ENCODE data around the gene SOX12. TPM values are rescaled to one million over a fixed set of nuclear protein-coding genes. Genes with fewer than 3 reads are reported as not detected.

Gene SOX12
- total RNA-seq, 1 donor from 2014 or later = 3.7 TPM

DNA sequence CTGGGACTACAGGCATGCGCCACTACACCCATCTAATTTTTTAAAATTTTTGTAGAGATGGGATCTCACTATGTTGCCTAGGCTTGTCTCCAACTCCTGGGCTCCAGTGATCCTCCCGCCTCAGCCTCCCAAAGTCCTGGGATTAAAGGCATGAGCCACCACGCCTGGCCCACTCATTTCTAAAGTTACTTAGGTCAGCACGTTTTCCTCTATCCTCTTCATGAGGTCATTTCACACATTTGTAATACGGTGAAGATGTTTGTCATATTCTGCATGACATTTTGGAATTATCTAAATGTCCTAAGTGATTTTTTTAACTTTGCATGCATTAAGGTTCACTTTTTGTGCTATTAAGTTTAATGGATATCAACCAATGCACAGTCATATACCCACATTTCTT is 11.9 kb upstream of the SOX12 start:
- H3K9ac ChIP-seq (ENCODE audit: low read depth in 1 of 3, low read length in 3 of 3) = no peak overlapping the region
- no peaks in the 10 kb centered on the region for H3K9me3 ChIP-seq (ENCODE audit: control insufficient read depth in 3 of 3, low read length in 3 of 3)
- no peaks in the 10 kb centered on the region for H3K36me3 ChIP-seq (ENCODE audit: control insufficient read depth in 3 of 3, insufficient read depth in 3 of 3, low read length in 3 of 3)
- H3K4me1 ChIP-seq (ENCODE audit: control insufficient read depth in 3 of 3, insufficient read depth in 3 of 3, low read length in 3 of 3) = peaks cover 4 to 8% (median 7%) of the 10 kb centered on the region in 3 donors
- H3K4me3 ChIP-seq (ENCODE audit: low read length in 3 of 3) = no peak overlapping the region
- no peaks in the 10 kb centered on the region for H3K27me3 ChIP-seq (ENCODE audit: control insufficient read depth in 3 of 3, insufficient read depth in 3 of 3, low read length in 3 of 3)
- no peak overlapping the region for H3K27ac ChIP-seq (ENCODE audit: low read depth, low read length)

DNA sequence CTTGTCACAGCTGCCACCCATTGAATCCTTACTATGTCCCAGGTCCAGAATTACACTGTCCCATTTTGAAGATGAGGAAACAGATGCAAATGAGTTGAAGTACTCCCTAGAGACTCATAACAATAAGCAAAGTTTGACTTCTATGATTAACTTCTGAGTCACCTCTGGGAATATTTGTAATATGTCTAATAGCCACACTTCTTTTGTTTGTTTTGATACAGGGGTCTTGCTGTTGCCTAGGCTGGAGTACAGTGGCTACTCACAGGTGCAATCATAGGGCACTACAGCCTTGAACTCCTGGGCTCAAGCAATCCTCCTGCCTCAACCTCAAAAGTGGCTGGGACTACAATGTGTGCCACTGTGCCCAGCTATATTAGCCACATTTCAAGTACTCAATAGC is 11.4 kb upstream of the SOX12 start:
- no peaks in the 10 kb centered on the region for H3K27me3 ChIP-seq (ENCODE audit: control insufficient read depth in 3 of 3, insufficient read depth in 3 of 3, low read length in 3 of 3)
- no peaks in the 10 kb centered on the region for H3K9me3 ChIP-seq (ENCODE audit: control insufficient read depth in 3 of 3, low read length in 3 of 3)
- no peaks in the 10 kb centered on the region for H3K36me3 ChIP-seq (ENCODE audit: control insufficient read depth in 3 of 3, insufficient read depth in 3 of 3, low read length in 3 of 3)
- no peak overlapping the region for H3K4me3 ChIP-seq (ENCODE audit: low read length in 3 of 3)
- H3K9ac ChIP-seq (ENCODE audit: low read depth in 1 of 3, low read length in 3 of 3) = no peak overlapping the region
- no peak overlapping the region for H3K27ac ChIP-seq (ENCODE audit: low read depth, low read length)
- H3K4me1 ChIP-seq (ENCODE audit: control insufficient read depth in 3 of 3, insufficient read depth in 3 of 3, low read length in 3 of 3) = peaks cover 4 to 8% (median 7%) of the 10 kb centered on the region in 3 donors

DNA sequence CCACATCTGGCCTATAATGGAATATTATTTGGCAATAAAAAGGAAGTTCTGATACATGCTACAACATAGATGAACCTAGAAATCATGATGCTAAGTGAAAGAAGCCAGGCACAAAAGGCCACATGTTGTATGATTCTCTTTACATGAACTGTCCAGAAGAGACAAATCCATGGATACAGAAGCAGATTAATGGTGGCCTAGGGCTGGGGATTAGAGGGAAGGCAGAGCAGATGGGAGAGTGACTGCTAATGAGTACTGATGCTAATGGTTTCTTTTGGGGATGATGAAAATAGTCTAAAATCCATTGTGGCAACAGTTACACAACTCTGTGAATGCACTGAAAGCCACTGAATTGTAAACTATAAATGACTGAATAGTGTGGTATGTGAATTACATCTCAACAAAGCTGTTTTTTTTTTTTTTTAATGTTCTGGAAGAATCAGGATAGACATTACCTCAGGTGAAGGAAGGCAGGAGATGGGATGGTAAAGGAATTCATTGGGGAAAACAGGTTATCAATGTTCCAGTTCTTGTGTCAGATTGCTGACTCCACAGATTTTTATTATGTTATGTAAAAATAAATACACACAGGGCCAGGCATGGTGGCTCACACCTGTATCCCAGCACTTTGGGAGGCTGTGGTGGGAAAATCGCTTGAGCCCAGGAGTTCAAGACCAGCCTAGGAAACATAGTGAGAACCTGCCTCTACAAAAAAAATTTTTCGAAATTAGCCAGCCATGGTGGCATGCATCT is 8.9 kb upstream of the SOX12 start:
- Histone ChIP-seq H3K4me3 (ENCODE audit: low read length in 3 of 3) (no peak overlapping the region), H3K9me3 (ENCODE audit: control insufficient read depth in 3 of 3, low read length in 3 of 3) (no peaks in the 10 kb centered on the region), H3K27me3 (ENCODE audit: control insufficient read depth in 3 of 3, insufficient read depth in 3 of 3, low read length in 3 of 3) (no peaks in the 10 kb centered on the region), H3K9ac (ENCODE audit: low read depth in 1 of 3, low read length in 3 of 3) (no peak overlapping the region), H3K4me1 (ENCODE audit: control insufficient read depth in 3 of 3, insufficient read depth in 3 of 3, low read length in 3 of 3) (no peaks in the 10 kb centered on the region), H3K36me3 (ENCODE audit: control insufficient read depth in 3 of 3, insufficient read depth in 3 of 3, low read length in 3 of 3) (no peaks in the 10 kb centered on the region), H3K27ac (ENCODE audit: low read depth, low read length) (no peak overlapping the region)

DNA sequence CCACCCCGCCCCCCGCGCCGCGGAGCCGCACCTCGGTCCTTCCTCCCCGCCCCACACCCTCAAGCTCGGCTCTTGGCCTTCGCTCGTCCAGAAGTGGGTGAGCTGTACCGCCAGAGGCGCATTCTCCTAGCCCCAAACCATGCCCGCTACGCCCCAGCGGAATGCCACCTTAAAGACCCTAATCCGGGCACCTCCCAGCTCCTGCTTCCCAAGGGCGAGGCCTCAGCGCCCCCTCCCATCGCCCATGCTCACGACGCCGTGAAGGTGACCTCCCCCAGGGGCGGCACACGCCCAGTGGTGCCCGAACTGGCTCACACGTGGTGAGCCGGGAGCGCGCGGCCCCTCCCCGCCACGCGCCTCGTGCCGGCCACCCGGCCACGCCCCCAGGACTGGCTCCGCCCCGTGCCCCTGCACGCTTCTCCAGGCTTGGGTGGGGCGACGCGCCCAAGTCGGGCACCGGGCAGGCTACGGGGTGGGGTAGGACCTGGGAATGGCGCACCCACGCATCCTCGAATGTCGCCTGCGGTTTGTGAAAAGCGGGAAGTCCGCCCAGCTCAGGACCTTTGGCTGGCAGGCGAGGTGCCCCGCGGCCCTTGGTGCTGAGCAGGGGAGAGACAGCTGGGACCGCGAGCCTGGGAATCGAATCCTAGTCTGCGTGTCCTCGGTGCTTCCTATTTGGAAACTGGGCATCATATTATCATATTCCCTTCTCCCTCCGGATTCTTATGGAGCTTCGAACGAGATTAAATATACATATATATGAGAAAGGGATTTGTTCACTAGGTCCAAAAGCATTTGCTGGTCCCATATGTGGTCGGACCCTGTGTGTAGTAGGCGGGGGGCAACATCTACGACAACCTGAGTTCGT is 941 bp upstream of the SOX12 start:
- Histone ChIP-seq H3K27me3 (ENCODE audit: control insufficient read depth in 3 of 3, insufficient read depth in 3 of 3, low read length in 3 of 3) (peaks cover 0 to 9% (median 4%) of the 10 kb centered on the region in 3 donors), H3K27ac (ENCODE audit: low read depth, low read length) (peak overlapping the region; percentile 82), H3K36me3 (ENCODE audit: control insufficient read depth in 3 of 3, insufficient read depth in 3 of 3, low read length in 3 of 3) (peaks cover 0 to 2% (median 0%) of the 10 kb centered on the region in 3 donors), H3K4me3 (ENCODE audit: low read length in 3 of 3) (peak overlapping the region; percentile 78 to 86 (median 83)), H3K4me1 (ENCODE audit: control insufficient read depth in 3 of 3, insufficient read depth in 3 of 3, low read length in 3 of 3) (peaks cover 3 to 16% (median 12%) of the 10 kb centered on the region in 3 donors), H3K9ac (ENCODE audit: low read depth in 1 of 3, low read length in 3 of 3) (peak overlapping the region; percentile 76 to 83 (median 77)), H3K9me3 (ENCODE audit: control insufficient read depth in 3 of 3, low read length in 3 of 3) (no peaks in the 10 kb centered on the region)

DNA sequence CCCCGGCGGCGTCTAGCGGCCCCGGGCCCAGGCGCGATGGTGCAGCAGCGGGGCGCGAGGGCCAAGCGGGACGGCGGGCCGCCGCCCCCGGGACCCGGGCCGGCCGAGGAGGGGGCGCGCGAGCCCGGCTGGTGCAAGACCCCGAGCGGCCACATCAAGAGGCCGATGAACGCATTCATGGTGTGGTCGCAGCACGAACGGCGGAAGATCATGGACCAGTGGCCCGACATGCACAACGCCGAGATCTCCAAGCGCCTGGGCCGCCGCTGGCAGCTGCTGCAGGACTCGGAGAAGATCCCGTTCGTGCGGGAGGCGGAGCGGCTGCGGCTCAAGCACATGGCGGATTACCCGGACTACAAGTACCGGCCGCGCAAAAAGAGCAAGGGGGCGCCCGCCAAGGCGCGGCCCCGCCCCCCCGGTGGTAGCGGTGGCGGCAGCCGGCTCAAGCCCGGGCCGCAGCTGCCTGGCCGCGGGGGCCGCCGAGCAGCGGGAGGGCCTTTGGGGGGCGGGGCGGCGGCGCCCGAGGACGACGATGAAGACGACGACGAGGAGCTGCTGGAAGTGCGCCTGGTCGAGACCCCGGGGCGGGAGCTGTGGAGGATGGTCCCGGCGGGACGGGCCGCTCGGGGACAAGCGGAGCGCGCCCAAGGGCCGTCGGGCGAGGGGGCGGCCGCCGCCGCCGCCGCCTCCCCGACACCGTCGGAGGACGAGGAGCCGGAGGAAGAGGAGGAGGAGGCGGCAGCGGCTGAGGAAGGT is 715 bp downstream of the SOX12 start:
- Histone ChIP-seq H3K36me3 (ENCODE audit: control insufficient read depth in 3 of 3, insufficient read depth in 3 of 3, low read length in 3 of 3) (peaks cover 0 to 2% (median 0%) of the 10 kb centered on the region in 3 donors), H3K9me3 (ENCODE audit: control insufficient read depth in 3 of 3, low read length in 3 of 3) (no peaks in the 10 kb centered on the region), H3K4me3 (ENCODE audit: low read length in 3 of 3) (peak overlapping the region; percentile 38 to 67 (median 64)), H3K27me3 (ENCODE audit: control insufficient read depth in 3 of 3, insufficient read depth in 3 of 3, low read length in 3 of 3) (peaks cover 0 to 9% (median 4%) of the 10 kb centered on the region in 3 donors), H3K27ac (ENCODE audit: low read depth, low read length) (no peak overlapping the region), H3K4me1 (ENCODE audit: control insufficient read depth in 3 of 3, insufficient read depth in 3 of 3, low read length in 3 of 3) (peaks cover 7 to 21% (median 18%) of the 10 kb centered on the region in 3 donors), H3K9ac (ENCODE audit: low read depth in 1 of 3, low read length in 3 of 3) (peak overlapping the region in 1 of 3 donors; percentile 8)

DNA sequence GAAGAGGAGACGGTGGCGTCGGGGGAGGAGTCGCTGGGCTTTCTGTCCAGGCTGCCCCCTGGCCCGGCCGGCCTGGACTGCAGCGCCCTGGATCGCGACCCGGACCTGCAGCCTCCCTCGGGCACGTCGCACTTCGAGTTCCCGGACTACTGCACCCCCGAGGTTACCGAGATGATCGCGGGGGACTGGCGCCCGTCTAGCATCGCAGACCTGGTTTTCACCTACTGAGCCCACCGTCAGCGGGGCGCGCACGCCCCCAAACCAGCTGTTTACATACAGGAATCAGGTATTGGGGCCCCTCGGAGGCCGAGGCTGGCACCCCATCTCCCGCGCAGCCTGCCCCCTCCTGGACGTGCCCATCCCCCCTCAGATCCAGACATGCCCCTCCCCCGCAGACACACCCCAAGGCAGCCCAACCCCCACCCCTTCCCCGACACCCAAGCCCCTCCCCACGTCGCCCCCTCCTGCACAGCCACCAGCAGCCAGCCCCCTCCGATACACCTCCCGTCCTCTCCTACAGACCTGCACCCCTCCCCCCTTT is 1.4 kb downstream of the SOX12 start:
- peaks cover 0 to 9% (median 4%) of the 10 kb centered on the region in 3 donors for H3K27me3 ChIP-seq (ENCODE audit: control insufficient read depth in 3 of 3, insufficient read depth in 3 of 3, low read length in 3 of 3)
- no peak overlapping the region for H3K27ac ChIP-seq (ENCODE audit: low read depth, low read length)
- no peak overlapping the region for H3K9ac ChIP-seq (ENCODE audit: low read depth in 1 of 3, low read length in 3 of 3)
- no peaks in the 10 kb centered on the region for H3K9me3 ChIP-seq (ENCODE audit: control insufficient read depth in 3 of 3, low read length in 3 of 3)
- peaks cover 7 to 21% (median 18%) of the 10 kb centered on the region in 3 donors for H3K4me1 ChIP-seq (ENCODE audit: control insufficient read depth in 3 of 3, insufficient read depth in 3 of 3, low read length in 3 of 3)
- H3K36me3 ChIP-seq (ENCODE audit: control insufficient read depth in 3 of 3, insufficient read depth in 3 of 3, low read length in 3 of 3) = peaks cover 0 to 2% (median 0%) of the 10 kb centered on the region in 3 donors
- peak overlapping the region; percentile 45 to 64 (median 54) for H3K4me3 ChIP-seq (ENCODE audit: low read length in 3 of 3)

DNA sequence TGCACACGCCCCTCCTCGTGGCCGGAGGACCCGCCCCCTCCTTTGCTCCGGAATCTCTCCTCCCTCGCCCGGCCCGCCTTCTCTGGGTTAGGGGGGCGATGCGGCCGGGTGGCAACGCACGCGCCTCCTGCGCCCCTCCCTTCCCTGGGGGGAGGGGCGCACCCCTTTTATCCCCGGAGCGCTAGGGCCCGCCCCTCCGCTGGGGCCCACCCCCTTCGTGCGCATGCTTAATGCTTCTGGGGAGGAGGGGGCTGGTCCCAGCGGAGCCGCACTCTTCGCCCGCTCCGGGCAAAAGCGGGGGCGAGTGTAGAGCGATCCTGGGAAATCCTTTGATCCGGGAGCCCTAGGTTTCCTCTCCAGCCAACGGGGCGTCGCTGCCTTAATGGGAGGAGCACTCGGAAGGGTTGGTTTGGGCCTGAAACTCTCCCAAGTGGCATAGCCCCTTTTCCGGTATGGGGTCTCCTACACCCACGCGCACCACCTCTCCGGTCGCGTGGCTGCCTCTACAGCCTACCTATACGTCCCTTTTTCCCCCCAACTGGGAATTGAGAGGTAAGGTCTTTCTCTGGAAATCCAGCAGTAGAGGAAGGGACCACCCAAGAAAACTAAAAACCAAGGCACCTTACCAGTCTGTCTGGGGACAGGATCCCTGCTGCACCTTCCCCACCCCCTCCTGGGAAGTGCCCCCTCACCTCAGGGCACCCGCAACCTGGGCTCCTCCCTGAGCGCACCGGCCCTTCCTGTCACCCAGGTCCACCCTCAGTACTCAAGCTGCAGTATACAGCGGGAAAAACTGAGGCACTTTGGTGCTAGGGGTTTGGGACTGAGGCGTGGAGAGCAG is 2.1 kb downstream of the SOX12 start:
- H3K4me1 ChIP-seq (ENCODE audit: control insufficient read depth in 3 of 3, insufficient read depth in 3 of 3, low read length in 3 of 3) = peaks cover 7 to 21% (median 18%) of the 10 kb centered on the region in 3 donors
- peak overlapping the region; percentile 43 to 50 (median 45) for H3K9ac ChIP-seq (ENCODE audit: low read depth in 1 of 3, low read length in 3 of 3)
- peak overlapping the region; percentile 45 to 64 (median 54) for H3K4me3 ChIP-seq (ENCODE audit: low read length in 3 of 3)
- H3K27me3 ChIP-seq (ENCODE audit: control insufficient read depth in 3 of 3, insufficient read depth in 3 of 3, low read length in 3 of 3) = peaks cover 0 to 9% (median 4%) of the 10 kb centered on the region in 3 donors
- H3K36me3 ChIP-seq (ENCODE audit: control insufficient read depth in 3 of 3, insufficient read depth in 3 of 3, low read length in 3 of 3) = peaks cover 0 to 2% (median 0%) of the 10 kb centered on the region in 3 donors
- no peaks in the 10 kb centered on the region for H3K9me3 ChIP-seq (ENCODE audit: control insufficient read depth in 3 of 3, low read length in 3 of 3)
- H3K27ac ChIP-seq (ENCODE audit: low read depth, low read length) = peak overlapping the region; percentile 51

DNA sequence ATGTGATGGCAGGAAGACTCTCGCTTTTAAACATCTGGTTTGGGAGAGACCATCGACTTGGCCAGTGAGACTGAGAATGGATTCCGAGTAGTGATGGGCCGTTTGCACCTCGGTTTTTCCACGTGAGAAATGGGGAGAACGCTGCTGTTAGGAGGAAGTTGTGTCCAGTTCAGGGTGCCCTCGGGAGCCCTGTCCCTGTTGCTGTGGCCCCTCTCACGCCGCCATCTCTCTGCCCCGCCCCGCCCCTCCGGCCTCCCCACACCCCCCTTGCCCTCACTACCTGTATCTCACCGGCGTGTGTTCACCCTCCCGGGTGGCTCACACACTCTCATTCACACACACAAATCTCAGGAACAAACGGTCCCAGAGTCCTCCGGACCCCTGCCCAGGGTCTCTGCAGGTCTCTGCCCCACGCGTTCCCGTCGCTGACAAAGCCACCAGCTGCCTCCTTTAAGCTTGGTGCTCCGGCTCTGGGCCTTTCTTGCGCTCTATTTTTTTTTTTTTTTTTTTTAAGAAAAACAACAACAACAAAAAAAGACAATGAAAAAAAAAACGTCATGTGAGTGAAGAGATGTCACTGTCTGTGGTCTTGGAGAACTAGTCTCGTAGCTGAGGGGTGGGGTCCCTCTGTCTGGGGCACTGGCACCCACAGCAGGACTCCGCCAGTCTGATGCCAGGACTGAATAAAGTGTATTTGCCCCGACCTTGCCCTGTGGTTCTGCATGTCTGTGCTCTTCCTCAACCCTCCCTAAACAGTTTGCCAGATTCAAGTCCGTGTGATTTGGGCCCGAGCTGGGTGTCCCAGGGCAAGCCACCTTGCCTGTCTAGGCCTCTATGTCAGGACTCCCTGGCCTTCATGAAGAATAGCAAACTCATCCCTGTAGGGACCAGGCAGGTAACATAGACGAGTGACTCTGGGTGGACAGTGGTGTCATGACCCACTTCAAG is 2.9 kb downstream of the SOX12 start:
- peak overlapping the region in 2 of 3 donors; percentile 43 to 50 for H3K9ac ChIP-seq (ENCODE audit: low read depth in 1 of 3, low read length in 3 of 3)
- H3K36me3 ChIP-seq (ENCODE audit: control insufficient read depth in 3 of 3, insufficient read depth in 3 of 3, low read length in 3 of 3) = peaks cover 0 to 2% (median 0%) of the 10 kb centered on the region in 3 donors
- peak overlapping the region; percentile 51 for H3K27ac ChIP-seq (ENCODE audit: low read depth, low read length)
- H3K4me1 ChIP-seq (ENCODE audit: control insufficient read depth in 3 of 3, insufficient read depth in 3 of 3, low read length in 3 of 3) = peaks cover 7 to 21% (median 18%) of the 10 kb centered on the region in 3 donors
- H3K27me3 ChIP-seq (ENCODE audit: control insufficient read depth in 3 of 3, insufficient read depth in 3 of 3, low read length in 3 of 3) = peaks cover 0 to 9% (median 4%) of the 10 kb centered on the region in 3 donors
- no peaks in the 10 kb centered on the region for H3K9me3 ChIP-seq (ENCODE audit: control insufficient read depth in 3 of 3, low read length in 3 of 3)
- H3K4me3 ChIP-seq (ENCODE audit: low read length in 3 of 3) = peak overlapping the region in 1 of 3 donors; percentile 54

Data from skeletal muscle tissue (tissue), 4 donors.